DMS153 treated with DMSO at 0.1 percent for 48 hours (cell line): ENCODE data around the gene DENND2D.

Experiments used
- DNase-seq: peaks from one replicate; lab custom pipeline; 2025; ENCODE audit not compliant: unreplicated experiment; lab: John Stamatoyannopoulos, UW

DENND2D gene

GRCh38 chr1:111203681-111204200, 3.3 kb upstream of the DENND2D start:
- peak; percentile 45 for DNase-seq

- no peak for DNase-seq
Observed at GRCh38 chr1:111202707-111203623, 2.5 kb upstream of the DENND2D start.

DNA sequence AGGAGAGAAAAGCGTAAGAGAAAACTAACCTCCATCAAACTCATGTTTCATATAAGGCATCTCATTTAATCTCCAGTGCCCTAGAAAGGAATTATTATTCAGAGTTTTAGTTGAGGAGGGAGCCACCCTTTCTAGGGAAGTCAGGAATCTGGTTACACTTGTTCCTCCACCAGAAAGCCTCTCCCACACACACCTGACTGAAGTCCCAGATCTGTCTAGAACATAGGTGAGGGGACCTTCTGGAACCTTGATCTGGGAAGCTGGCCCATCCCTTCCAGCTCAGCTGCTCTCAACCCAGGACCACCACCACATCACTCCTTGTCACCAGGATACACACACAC, 1.9 kb upstream of the DENND2D start:
- DNase-seq = no peak

DNA sequence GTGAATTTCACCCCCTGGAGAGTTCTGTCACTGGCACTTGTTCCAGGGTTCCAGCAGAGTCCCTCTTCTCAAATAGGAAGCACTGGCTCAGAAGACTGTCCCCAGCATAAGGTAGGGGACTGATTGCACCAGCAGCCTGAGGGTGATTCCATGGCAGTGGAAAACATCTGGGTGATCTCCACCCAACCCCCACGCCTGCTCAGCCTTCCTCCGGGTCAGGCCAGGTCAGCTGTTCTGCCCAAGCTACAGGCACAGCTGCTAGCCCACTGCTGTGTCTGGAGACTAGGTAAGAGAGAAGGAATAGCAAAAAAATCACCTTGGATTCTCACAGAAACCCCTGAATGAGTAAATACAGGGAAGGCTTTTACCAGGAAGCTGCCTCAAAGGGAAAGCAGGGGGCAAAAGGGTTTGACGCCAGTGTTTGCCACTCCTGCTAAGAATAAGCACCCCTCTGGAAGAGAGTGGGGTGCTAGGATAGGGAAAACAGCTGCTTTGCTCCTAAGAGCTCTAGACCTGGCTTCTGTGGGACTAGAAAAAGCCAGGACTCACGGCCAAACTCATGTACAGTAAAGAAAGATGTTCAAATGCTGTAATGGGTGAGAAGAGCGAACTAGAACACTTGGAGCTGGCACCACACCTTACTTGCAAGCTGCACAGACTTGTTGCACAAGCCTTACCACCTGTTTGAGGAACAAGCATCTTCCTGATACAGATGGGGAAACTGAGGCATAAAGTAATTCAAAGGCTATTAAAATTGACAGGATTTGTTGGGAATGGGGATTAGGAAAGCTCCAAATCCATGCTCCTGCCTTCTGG, 1.0 kb upstream of the DENND2D start:
- DNase-seq = no peak

DNA sequence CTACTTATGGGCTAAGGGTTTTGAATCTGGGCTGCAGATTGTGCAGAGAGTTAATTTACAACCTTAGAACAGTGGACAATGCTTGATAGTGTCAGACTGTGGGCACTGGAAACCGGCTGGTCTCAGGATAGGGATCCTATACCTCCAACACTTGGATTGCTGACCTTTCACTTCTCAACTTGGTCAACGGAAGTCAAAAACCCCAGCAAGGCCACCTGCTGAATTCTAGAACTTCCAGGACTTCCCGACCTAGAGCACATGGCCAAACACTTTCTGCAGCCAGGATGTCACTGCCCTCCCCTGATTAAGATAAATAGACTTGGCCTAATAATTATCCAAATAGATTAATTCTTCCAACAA, 336 bp upstream of the DENND2D start:
- no peak for DNase-seq

- no peak for DNase-seq
Observed at GRCh38 chr1:111199329-111199728, 1.1 kb downstream of the DENND2D start.

GRCh38 chr1:111198836-111199235, 1.6 kb downstream of the DENND2D start:
- no peak for DNase-seq

GRCh38 chr1:111197598-111198284, 2.7 kb downstream of the DENND2D start:
- no peak for DNase-seq

- no peak for DNase-seq
Observed at GRCh38 chr1:111196213-111196612, 4.2 kb downstream of the DENND2D start.

DNA sequence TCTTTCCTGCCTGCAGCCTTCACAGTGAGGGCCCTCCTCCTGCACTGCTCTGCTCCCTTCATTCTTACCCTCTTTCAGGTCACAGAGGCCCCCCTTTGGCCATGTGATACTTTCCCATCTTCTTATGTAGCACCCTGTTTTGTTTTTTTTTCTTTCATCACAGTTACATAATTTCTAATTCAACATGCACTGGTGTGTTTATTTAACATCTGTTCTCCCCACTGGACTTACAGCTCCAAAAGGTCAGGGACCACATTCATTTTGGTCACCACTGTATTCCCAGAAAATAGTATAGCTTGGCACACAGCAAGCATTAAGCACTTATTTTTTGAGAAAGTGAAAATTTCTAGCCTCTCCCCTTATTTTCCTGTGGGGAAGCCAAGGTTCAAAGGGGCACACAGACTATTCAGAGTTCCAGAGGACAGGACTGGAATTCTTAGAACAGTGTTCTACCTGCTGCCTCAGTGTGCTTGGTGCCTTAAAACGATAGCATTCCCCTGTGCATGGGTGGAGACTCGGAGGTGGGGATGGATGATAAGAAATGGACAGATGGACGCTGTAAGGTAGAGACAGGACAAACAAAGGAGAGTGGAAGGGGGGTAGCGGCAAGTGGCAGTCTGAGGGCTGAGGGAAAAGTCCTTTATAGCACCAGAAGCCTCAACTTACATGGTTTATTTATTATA, 5.3 kb downstream of the DENND2D start:
- DNase-seq = no peak

GRCh38 chr1:111193712-111194480, 6.5 kb downstream of the DENND2D start:
- DNase-seq = no peak

GRCh38 chr1:111192658-111193519, 7.6 kb downstream of the DENND2D start:
- DNase-seq = no peak

- DNase-seq = no peak
Observed at GRCh38 chr1:111192074-111192473, 8.4 kb downstream of the DENND2D start.

DNA sequence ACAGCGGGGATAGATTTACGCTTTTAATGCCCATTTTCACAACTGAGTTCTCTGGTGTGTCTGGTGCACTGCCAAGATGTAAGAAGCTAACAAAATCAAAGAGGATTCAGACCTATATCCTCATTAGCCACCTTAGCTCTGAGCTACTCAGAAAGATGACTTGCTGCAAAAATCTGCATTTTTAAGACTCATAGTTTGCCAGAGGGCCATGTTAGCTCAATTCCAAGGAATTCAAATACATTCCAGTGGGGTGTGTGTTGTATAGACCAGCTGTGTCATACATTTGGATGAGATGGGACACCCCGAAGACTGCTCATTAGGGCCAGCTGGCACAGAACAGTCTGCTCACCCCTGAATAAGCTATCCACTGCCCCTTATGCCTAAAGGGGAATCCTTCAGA, 8.9 kb downstream of the DENND2D start:
- DNase-seq = no peak

DNA sequence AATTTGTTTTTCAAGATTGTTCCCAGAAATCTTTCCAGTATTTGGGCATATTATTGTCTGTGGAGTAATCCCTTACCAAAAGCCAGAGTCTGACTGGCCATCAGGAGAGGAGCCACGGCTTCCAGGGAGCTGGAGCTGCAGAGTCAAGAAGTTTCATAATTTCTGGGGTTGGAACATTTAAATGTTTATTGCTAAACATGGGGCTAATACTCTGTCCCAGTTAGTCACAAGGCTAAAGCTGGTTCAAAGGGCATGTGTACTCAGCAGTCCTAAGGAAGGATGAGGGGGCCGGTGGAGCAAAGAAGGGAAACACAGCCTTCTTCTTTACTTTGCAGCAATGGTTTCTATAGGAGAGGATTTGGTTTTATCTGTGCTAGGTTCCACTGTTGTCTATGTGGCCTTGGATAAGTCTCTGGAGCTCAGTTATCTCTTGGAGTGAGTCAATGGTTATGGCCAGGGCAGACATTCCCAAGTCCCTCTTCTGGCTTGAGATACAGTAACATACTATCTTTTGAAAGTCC, 9.5 kb downstream of the DENND2D start:
- no peak for DNase-seq

DNA sequence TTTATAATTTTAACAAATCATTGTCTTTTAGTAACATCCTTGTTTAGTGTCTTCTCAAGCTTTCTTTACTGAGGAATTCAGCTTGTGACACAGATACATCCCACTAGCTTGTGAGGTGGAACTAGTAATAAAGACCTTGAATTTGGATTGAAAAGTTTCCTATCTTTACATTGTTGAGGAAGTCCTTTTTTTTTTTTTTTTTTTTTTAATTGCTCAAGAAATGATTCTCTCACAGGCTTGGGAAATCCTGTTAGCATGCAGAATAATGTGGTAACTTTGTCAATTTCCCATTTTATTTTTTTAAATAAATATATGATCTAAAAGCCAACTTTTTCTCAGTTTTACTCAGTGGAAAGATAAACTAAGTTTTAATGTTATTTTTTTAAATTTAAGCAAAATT, 15.8 kb downstream of the DENND2D start:
- no peak for DNase-seq

- DNase-seq = no peak
Observed at GRCh38 chr1:111183308-111184069, 17.0 kb downstream of the DENND2D start.

GRCh38 chr1:111182052-111182451, 18.4 kb downstream of the DENND2D start:
- DNase-seq = no peak
